ENCODE data around the gene LRP4.
A peak's percentile ranks its signal among the peaks of the same experiment; 100 is the strongest.

Gene LRP4

GRCh38 chr11:46953093-46953492 is 34.7 kb upstream of the LRP4 start:
- no peaks in the 10 kb centered on the region for H4K20me1 ChIP-seq
- H3K4me1 ChIP-seq: peaks cover 0 to 28% (median 5%) of the 10 kb centered on the region in 10 experiments; a peak in 8 of 20 replicates
- H3K4me3 ChIP-seq: no peak overlapping the region
- peak overlapping the region in 3 of 11 experiments; percentile 17 to 42 (median 29); a peak in 4 of 22 replicates for H3K27ac ChIP-seq
- no peaks in the 10 kb centered on the region for H3K27me3 ChIP-seq
- no peak overlapping the region for H3K9ac ChIP-seq
- peak overlapping the region in 4 of 11 experiments; percentile 10 to 54 (median 48); a peak in 6 of 22 replicates for H3K4me2 ChIP-seq
- peaks cover 0 to under 1% (median 0%) of the 10 kb centered on the region in 11 experiments; a peak in 1 of 22 replicates for H3K9me3 ChIP-seq (replicated peaks in 1 of 11)
- TF ChIP-seq Cebpa-rat (IDR thresholded peaks at IDR 0.05): no peak
- peaks cover 0 to 11% (median 0%) of the 10 kb centered on the region in 11 experiments; a peak in 7 of 22 replicates for H3K36me3 ChIP-seq

- peak overlapping the region in 3 of 11 experiments; percentile 17 to 42 (median 29); a peak in 4 of 22 replicates for H3K27ac ChIP-seq
- H3K4me3 ChIP-seq: no peak overlapping the region
- H3K4me1 ChIP-seq: peaks cover 0 to 32% (median 5%) of the 10 kb centered on the region in 10 experiments; a peak in 8 of 20 replicates
- no peaks in the 10 kb centered on the region for H4K20me1 ChIP-seq
- no peak overlapping the region for H3K9ac ChIP-seq
- H3K36me3 ChIP-seq: peaks cover 0 to 14% (median 0%) of the 10 kb centered on the region in 11 experiments; a peak in 5 of 22 replicates
- H3K27me3 ChIP-seq: no peaks in the 10 kb centered on the region
- no peaks in the 10 kb centered on the region for H3K9me3 ChIP-seq (replicated peaks in 1 of 11)
- H3K4me2 ChIP-seq: peak overlapping the region in 5 of 11 experiments; percentile 1 to 54 (median 45); a peak in 9 of 22 replicates
- no peak for TF ChIP-seq Cebpa-rat (IDR thresholded peaks at IDR 0.05)
These were observed 34.2 kb upstream of the LRP4 start for GRCh38 chr11:46952553-46952952.

- H3K4me1 ChIP-seq: peaks cover 0 to 32% (median 5%) of the 10 kb centered on the region in 10 experiments; a peak in 8 of 20 replicates
- H4K20me1 ChIP-seq: no peaks in the 10 kb centered on the region
- no peak overlapping the region for H3K9ac ChIP-seq
- H3K27ac ChIP-seq: peak overlapping the region in 2 of 11 experiments; percentile 2 to 42; a peak in 3 of 22 replicates
- no peaks in the 10 kb centered on the region for H3K27me3 ChIP-seq
- H3K36me3 ChIP-seq: peaks cover 0 to 14% (median 0%) of the 10 kb centered on the region in 11 experiments; a peak in 5 of 22 replicates
- H3K4me2 ChIP-seq: peak overlapping the region in 5 of 11 experiments; percentile 1 to 54 (median 45); a peak in 7 of 22 replicates
- H3K4me3 ChIP-seq: no peak overlapping the region
- no peak for TF ChIP-seq Cebpa-rat (IDR thresholded peaks at IDR 0.05)
- H3K9me3 ChIP-seq (replicated peaks in 1 of 11): no peaks in the 10 kb centered on the region
These were observed 33.5 kb upstream of the LRP4 start for GRCh38 chr11:46951864-46952263.

- no peaks in the 10 kb centered on the region for H3K9me3 ChIP-seq (replicated peaks in 1 of 11)
- no peak overlapping the region for H3K4me3 ChIP-seq
- H3K4me1 ChIP-seq: peaks cover 0 to 32% (median 5%) of the 10 kb centered on the region in 10 experiments; a peak in 8 of 20 replicates
- H4K20me1 ChIP-seq: no peaks in the 10 kb centered on the region
- H3K36me3 ChIP-seq: peaks cover 0 to 14% (median 0%) of the 10 kb centered on the region in 11 experiments; a peak in 4 of 22 replicates
- no peak for TF ChIP-seq Cebpa-rat (IDR thresholded peaks at IDR 0.05)
- no peak overlapping the region for H3K27ac ChIP-seq
- no peaks in the 10 kb centered on the region for H3K27me3 ChIP-seq
- no peak overlapping the region for H3K9ac ChIP-seq
- no peak overlapping the region for H3K4me2 ChIP-seq
These were observed 30.9 kb upstream of the LRP4 start for GRCh38 chr11:46949297-46949696.

GRCh38 chr11:46948378-46949131 is 30.2 kb upstream of the LRP4 start:
- H3K4me1 ChIP-seq: peaks cover 0 to 32% (median 5%) of the 10 kb centered on the region in 10 experiments; a peak in 8 of 20 replicates
- H3K9me3 ChIP-seq (replicated peaks in 1 of 11): no peaks in the 10 kb centered on the region
- no peaks in the 10 kb centered on the region for H4K20me1 ChIP-seq
- no peak overlapping the region for H3K4me3 ChIP-seq
- peaks cover 0 to 14% (median 0%) of the 10 kb centered on the region in 11 experiments; a peak in 4 of 22 replicates for H3K36me3 ChIP-seq
- H3K27me3 ChIP-seq: no peaks in the 10 kb centered on the region
- TF ChIP-seq Cebpa-rat (IDR thresholded peaks at IDR 0.05): no peak
- H3K4me2 ChIP-seq: peak overlapping the region in 3 of 11 experiments; percentile 34 to 41 (median 38); a peak in 6 of 22 replicates
- no peak overlapping the region for H3K9ac ChIP-seq
- no peak overlapping the region for H3K27ac ChIP-seq

- no peak overlapping the region for H3K9ac ChIP-seq
- H3K9me3 ChIP-seq (replicated peaks in 1 of 11): no peaks in the 10 kb centered on the region
- no peak overlapping the region for H3K27ac ChIP-seq
- TF ChIP-seq Cebpa-rat (IDR thresholded peaks at IDR 0.05): no peak
- no peaks in the 10 kb centered on the region for H4K20me1 ChIP-seq
- no peak overlapping the region for H3K4me3 ChIP-seq
- H3K4me2 ChIP-seq: peak overlapping the region in 3 of 11 experiments; percentile 34 to 41 (median 38); a peak in 3 of 22 replicates
- H3K36me3 ChIP-seq: peaks cover 0 to 14% (median 4%) of the 10 kb centered on the region in 11 experiments; a peak in 6 of 22 replicates
- H3K4me1 ChIP-seq: peaks cover 0 to 24% (median 4%) of the 10 kb centered on the region in 10 experiments; a peak in 8 of 20 replicates
- H3K27me3 ChIP-seq: no peaks in the 10 kb centered on the region
These were observed 29.2 kb upstream of the LRP4 start for GRCh38 chr11:46947399-46948077.

GRCh38 chr11:46944356-46945075 is 26.2 kb upstream of the LRP4 start:
- H3K4me1 ChIP-seq: peaks cover 0 to 14% (median 0%) of the 10 kb centered on the region in 10 experiments; a peak in 6 of 20 replicates
- TF ChIP-seq Cebpa-rat (IDR thresholded peaks at IDR 0.05): no peak
- H3K9ac ChIP-seq: no peak overlapping the region

GRCh38 chr11:46942172-46942571 is 23.8 kb upstream of the LRP4 start:
- H3K4me1 ChIP-seq: peaks cover 0 to 5% (median 4%) of the 10 kb centered on the region in 10 experiments; a peak in 18 of 20 replicates
- no peak overlapping the region for H3K4me3 ChIP-seq
- H3K27me3 ChIP-seq: no peaks in the 10 kb centered on the region
- TF ChIP-seq Cebpa-rat (IDR thresholded peaks at IDR 0.05): no peak
- H3K36me3 ChIP-seq: peaks cover 0 to 15% (median 5%) of the 10 kb centered on the region in 11 experiments; a peak in 10 of 22 replicates
- H4K20me1 ChIP-seq: no peaks in the 10 kb centered on the region
- H3K9me3 ChIP-seq (replicated peaks in 1 of 11): no peaks in the 10 kb centered on the region
- H3K27ac ChIP-seq: no peak overlapping the region
- H3K9ac ChIP-seq: no peak overlapping the region
- no peak overlapping the region for H3K4me2 ChIP-seq

More at GRCh38 chr11:46944356-46945075, 26.2 kb upstream of the LRP4 start:
- no peak overlapping the region for H3K4me3 ChIP-seq
- H3K36me3 ChIP-seq: peaks cover 0 to 21% (median 7%) of the 10 kb centered on the region in 11 experiments; a peak in 10 of 22 replicates
- H4K20me1 ChIP-seq: no peaks in the 10 kb centered on the region
- H3K4me2 ChIP-seq: no peak overlapping the region
- H3K9me3 ChIP-seq (replicated peaks in 1 of 11): no peaks in the 10 kb centered on the region
- no peaks in the 10 kb centered on the region for H3K27me3 ChIP-seq
- H3K27ac ChIP-seq: no peak overlapping the region
